Stimulated activated CD8-positive, alpha-beta memory T cell treated with anti-CD3 and anti-CD28 coated beads, Interleukin-7, amount 100 ng/mL, for 48 hours (primary cell): ENCODE results near the gene SHISA7.
A peak's percentile ranks its signal among the peaks of the same experiment; 100 is the strongest.
"Not testable (repeated sequence)": the region's sequence is repeated elsewhere in the genome, so short reads cannot be mapped to it uniquely, and the experiment has no call there.

Experiments used
- DNase-seq, 2 donors: peaks; one replicate each; pipeline ENCODE4 v3.0.0-alpha.2; 2020; ENCODE audit warnings: low read depth in 1 of 2; ENCODE audit errors: extremely low read depth in 1 of 2

Gene SHISA7

DNA sequence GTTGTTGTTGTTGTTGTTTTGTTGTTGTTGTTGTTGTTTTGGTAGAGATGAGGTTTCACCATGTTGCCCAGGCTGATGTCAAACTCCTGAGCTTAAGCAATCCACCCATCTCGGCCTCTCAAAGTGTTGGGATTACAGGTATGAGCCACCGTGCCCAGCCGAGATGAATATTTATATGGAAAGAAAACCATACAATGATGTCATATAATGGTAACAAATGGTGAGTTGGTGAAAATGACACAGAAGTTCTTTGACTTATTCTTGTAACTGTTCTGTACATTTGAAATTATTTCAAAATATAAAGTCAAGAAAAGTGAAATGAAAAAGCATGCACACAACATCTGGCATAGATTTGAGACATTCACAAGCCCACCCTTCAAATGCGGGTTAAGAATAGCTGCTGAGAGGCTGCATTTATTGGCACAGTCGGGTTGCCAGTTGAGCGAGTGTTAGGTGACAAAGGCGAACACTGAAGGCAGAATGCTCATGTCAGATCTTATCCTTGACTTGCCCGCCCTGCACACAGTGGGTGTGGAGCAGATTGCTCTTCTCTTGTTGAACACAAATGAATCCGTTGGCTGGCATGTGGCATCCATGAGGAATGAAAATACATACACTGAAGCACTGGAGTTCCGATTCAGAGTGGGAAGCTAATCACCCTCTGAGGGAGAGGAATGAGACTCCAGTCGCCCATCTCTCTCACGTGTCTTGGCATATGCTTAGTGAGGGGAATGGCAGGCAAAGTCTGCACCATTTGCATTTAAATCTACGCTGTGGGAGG lies 19.7 kb downstream of the SHISA7 start:
- DNase-seq, result no peak

DNA sequence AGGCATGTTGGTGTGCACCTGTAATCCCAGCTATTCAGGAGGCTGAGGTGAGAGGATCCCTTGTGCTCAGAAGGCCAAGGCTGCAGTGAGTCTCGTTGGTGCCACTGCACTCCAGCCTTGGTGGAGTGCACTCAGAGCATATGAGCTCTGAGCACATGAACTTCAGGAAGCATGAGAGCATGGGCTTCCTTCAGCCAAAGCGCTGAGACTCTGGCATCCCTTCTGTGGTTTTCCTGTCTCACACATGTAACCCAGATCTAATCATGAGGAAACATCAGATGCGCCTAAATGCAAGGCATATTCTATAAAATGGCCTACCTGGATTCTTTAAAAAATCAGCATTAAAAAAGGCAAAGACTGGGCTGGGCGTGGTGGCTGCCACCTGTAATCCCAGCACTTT lies 21.8 kb downstream of the SHISA7 start:
- DNase-seq, result not testable (repeated sequence)

DNA sequence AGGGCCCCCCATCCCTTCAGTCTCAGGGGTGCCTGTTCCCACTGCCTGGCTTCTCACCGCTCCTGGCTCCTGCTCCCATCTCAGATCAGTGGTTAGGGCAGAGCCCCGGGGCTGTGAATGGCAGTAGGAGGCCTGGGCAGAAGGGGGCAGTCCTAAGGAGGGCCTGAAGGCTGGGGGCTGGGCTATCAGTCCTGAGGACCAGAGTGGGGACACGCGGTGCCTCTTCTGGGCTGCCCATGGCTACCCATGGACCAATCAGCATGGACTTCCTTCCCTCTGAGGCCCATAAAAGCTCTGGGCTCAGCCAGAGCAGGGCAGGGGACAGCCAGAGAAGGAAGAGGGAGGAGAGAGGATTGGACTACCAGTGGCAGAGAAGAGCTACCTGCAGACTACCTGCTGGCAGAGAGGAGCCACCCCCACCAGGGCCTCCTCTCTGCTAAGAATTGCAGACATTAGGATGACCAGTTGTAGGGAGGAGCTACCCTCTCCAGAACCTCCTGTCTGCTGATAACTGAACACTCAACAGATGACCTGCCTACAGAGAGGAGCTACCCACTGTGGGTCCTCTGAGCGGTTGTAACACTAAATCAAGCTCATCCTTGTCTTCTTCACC lies 23.4 kb downstream of the SHISA7 start:
- no peak for DNase-seq

DNA sequence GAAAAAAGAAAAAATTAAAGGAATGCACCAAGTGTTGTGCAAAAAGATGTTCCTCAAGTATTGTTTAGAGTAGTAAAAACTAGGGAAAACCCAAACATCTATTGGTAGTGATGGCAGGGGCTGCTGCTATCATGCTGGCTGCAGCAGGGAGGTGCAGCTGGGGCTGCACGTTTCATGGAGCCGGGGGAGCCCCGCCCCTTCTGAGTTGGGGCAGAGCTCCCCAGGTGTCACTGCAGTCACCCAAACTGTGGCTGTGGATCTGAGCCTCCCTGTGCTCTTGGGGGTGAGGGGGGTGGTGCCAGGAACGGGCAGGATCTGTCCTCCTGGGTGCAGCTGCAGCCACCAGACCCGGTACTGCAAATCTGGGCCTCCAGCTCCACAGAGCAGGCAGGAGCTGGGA lies 24.0 kb downstream of the SHISA7 start:
- DNase-seq, result no peak

DNA sequence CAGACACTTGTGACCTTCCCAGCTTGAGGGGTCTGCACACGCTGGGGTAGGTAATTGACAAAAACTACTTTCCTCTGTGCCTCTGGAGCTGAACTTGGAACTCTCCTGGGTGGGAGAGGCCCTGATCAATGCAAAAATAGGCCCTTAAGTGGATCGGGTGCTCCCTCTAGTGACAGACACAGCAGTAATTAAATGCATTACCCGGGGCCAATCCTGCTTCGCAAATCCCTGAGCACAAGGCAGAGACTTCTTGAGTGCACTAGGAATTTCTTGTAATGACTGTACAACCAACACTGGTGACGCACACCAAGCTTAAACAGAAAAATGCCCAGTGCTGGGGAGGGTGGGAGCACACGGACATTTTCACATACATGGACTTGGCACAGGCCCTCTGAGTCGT lies 24.9 kb downstream of the SHISA7 start:
- no peak for DNase-seq

DNA sequence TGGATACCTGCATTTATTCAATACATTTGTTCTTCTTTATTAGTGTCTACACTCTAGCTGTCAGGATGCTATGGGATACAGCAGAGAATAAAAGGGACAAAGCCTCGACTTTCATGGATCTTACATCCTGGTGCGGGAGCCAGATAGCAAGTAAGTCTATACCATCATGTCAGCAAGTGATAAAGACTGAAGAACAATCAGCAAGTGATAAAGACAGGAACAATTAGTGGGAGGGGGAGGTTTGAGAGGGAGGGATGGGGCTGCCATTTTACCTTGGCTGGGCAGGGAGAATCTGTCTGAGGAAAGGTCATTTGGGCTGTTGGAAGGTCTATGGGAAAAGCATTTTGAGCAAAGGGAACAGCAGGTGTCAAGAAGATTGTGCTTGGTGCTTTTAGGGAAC lies 32.9 kb downstream of the SHISA7 start:
- no peak for DNase-seq

DNA sequence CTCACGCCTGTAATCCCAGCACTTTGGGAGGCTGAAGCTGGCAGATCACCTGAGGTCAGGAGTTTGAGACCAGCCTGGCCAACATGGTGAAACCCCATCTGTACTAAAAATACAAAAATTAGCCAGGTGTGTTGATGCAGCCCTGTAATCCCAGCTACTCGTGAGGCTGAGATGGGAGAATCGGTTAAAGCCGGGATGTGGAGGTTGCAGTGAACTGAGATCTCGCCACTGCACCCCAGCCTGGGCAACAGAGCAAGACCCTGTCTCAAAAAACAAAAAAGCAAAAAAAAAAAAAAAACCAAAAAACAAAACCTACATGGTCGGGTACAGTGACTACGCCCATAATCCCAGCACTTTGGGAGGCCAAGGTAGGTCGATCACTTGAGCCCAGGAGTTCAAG lies 33.9 kb downstream of the SHISA7 start:
- DNase-seq, result not testable (repeated sequence)

DNA sequence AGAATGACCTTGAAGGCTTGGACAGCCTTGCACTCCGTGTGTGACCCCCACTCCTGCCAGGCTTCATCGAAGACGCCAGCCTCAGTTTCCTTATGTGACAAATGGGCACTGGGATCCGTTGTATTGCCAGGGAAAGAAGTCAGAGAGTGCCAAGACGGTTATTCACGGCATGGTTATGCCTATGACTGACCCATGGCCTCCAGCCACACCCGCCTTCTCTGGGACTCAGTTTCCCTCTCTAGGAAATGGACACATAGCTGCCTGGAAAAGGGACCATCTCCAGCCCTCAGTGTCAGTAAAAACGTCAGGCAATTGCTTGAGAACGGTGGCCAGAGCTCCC lies 34.6 kb downstream of the SHISA7 start:
- DNase-seq, result no peak

DNA sequence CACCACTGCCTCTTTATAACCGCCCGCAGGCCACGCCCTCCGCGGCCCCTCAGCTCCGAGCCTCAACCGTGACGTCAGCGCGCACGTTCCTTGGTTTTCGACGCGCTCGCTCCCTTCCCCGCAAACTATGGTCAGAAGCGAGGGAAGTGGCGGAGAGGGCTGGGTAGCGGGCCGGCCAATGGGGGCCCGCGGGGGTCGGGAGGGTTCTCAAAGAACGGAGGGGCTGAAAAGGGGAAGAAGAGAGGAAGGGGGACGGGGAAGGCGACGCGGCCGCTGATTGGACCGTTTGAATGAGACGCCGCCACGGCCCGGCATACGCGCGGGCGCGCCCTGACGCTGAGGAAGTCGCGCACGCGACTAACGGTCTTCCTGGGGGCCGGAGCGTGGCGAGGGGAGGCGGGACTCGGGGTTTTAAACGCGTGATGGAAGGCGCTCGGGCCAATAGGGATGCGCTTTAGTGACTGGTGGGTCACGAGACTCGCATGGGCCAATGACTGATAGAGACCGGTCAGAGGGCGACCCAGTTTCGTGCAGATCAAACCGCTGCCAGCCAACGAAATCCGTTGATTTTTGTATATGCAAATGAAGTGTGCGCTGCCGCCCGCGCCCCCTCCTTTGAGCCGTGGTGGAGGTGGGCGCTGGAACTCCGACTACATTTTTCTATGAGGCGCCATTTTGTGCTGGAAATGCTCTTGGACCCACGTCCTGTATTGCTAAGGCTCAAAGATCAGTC lies 35.1 kb downstream of the SHISA7 start:
- peak; percentile 93 to 95 for DNase-seq

DNA sequence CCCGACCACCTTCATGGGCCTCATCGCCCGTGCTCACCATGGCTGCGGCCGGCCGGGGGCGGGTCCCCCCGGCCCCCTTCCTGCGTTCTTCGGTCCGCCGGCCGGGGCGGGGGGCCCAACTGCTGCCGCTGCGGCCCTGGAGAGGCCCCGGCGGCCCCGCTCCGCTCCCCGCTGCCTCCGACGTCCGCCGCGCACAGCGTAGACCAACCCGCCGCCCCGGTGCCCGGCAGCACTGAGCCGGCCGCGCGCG lies 35.6 kb downstream of the SHISA7 start, which contains the start of gene UBE2S:
Gene UBE2S, minus strand, starts transcription at position 239 of the 250 bp plus-strand sequence. Its CDS starts 199 bp downstream, at position 40.
- not testable (repeated sequence) for DNase-seq

DNA sequence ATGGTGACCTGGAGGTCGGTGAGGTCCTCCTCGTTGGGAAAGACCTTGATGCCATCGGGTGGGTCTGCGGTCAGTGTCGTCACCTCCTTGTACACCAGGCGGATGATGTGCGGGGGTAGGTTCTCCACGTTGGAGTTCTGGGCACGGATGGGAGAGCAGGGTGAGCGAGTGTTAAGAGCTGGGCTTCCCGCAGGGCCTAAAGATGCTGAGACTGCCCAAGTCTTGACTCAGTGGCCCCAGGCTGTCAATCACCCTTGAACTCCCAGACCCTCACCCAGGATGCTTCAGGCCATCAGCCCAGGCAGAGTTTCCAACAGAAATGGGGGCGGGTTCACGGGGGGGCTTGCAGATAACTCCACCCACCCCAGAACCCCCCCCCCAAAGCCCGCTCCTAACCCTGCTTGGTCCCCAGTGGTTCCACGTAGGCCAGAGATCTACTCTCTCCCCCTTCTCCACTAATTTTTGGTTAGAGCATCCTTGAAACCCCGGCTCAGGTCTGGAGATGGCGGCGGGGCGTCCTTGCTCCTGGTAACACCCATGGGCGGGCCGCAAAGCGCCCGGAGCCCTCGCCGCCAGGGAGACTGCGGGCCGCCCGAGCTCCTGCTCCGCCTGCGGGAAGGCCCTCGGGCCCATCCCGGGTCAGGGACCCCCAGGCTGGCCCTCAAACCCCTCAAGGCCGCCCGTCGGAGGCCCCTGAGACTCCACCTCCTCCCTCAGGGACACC lies 36.1 kb downstream of the SHISA7 start:
- no peak for DNase-seq

DNA sequence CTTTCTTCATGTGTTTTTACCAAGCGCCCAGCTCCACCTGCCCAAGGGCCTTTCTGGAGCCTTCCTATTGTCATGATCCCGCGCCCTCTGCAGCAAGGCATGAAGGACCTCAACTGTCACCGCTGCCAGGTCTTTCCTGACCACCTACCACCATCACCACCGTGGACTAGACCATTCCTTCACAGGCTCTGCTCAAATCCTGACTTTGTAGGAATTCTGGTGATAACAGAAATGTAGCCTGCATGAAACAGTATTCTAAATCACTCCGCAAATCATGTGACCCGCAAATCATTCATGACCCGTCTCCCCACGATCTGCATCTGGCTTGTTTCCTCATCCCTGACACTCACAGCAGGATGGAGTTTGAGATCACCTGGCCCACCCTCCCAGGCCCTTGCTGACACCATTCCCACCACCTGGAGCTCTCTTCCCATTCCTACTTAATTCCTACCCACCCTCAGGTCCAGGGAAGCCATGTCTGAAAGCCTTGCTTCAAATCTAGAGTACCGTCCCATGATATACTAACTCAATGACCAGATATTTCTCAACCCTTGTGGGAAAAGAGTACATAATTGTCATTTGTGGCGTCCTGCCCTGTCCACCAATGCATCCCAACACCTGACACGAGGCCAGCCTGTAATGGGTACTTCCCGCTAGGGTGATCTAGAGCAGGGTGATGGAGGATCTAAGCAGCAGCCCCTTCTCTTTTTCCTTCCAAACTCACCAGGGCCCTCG lies 36.8 kb downstream of the SHISA7 start:
- no peak for DNase-seq

DNA sequence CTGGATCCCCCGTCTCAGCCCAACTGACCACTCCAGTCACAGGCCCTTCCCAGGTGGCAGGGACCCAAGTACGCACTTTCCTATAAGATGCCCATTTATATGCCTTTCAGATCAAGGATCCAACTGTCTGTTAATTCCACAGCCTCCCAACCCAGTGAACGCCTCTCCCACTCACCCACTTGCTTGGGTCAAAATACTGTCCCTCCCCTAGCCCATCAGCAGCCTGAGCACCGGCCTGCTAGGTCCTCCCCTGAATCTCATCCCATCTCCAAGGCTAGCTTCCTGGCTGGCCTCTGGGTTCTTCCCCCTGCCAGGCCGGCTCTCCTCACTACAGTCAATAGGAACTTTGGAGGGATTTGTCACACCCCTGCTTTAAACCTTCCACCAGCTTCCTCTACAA lies 37.5 kb downstream of the SHISA7 start:
- no peak for DNase-seq

DNA sequence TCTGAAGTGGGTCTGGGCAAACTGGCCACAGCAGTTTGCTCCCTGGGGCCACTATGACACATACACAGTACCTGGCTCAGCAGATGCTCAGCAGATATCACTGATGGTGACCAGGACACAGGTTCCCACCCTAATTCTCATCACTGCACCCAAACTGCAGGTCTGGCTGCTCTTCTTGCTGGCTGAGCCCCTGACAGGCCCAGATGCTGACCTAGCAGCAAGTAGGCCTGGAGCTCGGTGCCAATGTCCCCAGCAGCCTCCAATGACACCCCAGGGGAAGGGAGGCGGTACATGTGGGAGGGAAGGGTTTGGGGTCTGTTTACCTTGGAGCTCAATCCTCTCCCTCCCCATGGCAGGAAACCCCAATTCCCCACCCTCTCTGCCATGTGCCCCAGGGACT lies 40.6 kb downstream of the SHISA7 start:
- DNase-seq, result no peak

DNA sequence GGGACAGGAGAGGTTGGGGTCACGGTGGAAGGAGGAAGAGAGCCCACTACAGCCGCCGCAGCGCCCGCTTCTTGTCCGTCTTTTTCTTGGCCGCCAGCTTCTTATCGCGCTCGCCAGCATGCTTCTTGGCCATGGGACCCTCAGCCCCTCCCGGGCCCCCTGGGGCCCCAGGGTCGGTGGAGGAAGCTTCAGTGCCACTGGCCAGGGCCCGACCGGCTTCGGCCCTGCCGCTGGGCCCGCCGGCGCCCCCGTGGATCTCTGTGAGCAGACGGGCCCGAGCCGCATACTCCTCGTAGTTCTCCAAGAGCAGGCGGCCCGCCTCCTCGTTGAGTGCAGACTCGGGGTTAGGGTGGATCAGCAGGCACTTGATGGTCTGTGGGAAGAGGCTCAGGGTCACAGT lies 41.7 kb downstream of the SHISA7 start:
- DNase-seq, result not testable (repeated sequence)

DNA sequence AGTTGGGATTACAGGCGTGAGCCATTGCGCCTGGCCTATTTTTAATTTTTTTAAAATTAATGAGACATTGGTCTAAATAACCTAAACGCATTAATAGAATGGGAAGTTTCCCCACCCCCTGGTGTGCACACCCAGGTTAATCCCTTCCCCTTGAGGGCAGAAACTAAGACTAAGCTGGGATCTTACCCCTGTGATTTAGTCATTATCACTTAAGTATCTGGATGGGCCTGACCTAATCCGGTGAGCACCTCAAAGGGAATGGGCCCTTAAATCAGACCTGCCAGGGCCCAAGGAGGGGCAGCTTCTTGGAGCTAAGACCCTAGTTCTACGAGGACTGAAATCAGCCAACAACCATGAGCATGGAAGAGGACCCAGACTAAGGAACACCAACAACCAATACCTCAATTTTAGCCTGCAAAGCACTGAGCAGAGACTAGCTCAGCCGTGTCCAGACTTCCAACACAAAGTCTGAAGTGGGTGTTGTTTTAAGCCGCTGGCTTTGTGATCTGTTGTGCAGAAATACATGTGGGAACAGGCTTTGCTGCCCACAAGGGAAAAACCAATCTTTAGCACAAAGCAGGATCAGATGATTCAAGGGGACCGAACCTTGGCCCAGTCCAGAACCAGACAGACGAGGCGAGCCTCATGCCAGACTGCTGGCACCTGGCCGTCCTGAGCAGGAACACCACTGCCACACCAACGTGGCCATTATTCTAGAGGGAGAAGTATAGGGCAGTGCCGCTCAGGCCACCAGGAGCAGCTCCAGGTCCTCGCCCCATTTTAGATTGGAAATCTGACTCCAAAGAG lies 42.6 kb downstream of the SHISA7 start:
- no peak for DNase-seq

DNA sequence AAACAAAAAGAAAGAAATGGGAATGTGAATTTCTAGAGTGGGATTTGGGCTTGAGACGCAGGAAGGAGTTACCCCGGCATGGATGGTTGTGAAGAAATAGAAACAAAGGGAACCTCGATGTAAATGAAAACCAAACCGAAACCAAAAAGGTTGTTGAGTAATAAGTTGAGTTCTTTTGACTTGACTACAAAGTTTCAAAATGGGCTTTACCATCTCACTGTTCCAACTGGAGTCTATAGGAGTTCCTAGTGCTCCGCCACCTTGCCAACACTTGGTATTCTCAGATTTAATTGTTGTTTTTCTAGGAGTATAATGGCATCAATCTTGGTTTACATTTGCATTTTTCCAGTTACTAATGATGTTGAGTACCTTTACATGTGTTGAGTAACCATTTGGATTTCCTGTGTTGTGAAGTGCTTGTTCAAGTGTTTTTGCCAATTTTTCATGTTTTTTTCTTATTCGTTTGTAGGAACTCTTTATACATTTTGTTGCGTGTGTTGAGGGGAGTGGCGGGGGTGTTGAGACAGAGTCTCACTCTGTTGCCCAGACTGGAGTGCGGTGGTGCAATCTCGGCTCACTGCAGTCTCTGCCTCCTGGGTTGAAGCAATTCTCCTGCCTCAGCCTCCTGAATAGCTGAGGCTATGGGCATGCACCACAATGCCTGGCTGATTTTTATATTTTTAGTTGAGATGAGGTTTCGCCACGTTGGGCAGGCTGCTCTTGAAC lies 44.7 kb downstream of the SHISA7 start:
- DNase-seq, result no peak

DNA sequence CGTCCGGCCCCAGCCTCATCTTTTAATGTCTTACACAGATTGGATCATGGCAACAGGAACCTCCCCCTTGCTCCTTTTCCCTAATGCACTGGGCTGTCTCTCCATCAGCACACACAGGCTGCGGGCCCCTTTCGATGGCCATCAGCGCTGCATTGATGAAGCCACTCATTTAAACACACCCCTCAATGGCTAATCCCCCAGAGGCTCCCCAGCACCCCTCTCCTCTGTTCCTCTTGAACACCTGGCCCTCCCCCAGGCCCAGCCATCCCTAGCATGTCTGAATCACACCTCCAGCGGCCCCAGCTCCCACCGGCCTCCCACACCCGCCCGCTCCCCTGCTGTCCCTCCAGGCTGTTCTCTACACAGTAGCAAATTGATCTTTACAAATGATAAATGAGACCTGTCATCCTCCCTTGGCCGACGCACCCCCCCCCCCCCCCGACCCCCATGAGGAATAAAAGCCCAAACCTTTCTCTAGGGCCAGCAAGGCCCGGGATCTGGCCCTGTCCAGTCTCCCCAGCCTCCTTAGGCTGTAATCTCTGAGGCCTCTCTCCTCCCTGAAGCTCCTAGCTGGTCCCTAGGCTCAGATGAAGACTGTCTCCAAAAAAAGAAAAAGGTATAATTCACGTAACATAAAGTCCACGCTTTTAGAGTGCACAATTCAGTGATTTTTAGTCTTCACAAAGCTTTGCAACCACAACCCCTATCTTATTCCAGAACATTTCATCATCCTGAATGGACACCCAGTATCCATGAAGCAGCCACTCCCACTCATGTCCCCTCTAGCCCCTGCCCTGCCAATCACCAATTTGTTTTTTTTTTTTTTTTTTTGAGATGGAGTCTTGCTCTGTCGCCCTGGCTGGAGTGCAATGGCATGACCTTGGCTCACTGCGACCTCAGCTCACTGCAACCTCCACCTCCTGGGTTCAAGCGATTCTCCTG lies 50.0 kb downstream of the SHISA7 start:
- no peak for DNase-seq
